ENCODE data around the gene PDXP.

The PDXP gene

DNA sequence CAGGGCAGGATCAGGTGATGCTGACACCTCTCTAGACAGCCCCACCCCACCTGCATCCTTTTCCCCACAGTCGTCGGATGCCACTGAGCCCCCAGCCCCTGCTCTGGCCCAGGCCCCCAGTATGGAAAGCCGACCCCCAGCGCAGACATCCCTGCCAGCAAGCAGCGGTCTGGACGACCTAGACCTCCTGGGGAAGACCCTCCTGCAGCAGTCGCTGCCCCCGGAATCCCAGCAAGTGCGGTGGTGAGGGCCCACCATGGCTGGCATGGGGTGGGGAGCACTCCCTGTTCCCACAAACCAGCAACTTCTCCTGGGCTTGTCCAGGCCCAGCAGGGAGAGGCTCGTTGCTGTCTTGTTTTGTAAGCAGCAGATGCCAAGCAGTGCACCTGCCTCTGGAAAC is 28.6 kb upstream of the PDXP start:
- DNase-seq = no peak

DNA sequence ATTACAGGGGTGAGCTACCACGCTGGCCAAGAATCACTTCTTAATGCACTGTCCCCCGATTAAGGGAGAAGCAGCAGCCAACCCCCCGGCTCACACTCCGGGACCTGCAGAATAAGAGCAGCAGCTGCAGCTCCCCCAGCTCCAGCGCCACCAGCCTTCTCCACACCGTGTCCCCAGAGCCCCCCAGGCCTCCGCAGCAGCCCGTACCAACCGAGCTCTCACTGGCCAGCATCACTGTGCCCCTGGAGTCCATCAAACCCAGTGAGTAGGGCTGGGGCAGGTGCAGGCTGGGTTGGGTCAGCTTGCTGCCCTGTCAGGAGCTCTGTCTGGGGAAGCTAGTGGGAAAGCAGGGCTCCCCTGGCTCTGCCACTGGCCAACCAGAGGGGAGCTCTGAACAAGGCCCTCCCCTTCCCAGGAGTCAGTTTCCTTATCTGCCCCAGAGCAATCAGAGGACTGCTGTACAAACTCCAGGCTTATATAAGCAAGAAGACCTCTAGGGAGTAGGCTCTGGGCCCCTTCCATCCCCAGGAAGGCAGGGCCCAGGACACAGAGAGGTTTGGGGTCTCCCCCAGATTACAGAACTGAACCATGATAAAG is 27.6 kb upstream of the PDXP start:
- no peak for DNase-seq

DNA sequence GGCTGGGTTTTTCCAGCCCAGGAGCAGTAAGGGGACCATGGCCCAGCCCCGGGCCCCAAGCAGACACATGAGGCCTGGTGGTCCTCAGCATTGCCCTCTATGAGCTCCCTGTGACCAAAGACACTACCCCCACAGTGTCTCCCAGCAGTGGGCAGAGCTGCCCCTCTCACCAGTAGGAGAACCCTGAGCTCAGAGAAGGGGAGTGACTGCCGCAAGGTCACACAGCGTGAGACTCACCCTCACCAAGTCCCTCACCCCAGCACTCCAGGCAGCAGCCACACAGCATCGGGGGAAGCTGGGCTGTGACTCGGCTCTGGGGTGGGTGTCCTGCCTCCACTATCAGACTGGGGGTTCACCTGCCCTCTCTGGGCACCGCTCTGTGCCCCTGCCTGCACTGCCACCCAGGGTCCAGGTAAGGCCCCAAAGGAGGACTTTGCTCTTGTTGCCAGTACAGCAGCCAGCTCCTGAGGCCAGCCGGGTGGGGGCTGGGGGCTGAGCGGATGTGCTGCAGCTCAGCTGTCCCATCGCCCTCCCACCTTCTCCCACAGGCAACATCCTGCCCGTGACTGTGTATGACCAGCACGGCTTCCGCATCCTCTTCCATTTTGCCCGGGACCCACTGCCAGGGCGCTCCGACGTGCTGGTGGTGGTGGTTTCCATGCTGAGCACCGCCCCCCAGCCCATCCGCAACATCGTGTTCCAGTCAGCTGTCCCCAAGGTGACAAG is 26.9 kb upstream of the PDXP start:
- DNase-seq = peak; percentile 50

DNA sequence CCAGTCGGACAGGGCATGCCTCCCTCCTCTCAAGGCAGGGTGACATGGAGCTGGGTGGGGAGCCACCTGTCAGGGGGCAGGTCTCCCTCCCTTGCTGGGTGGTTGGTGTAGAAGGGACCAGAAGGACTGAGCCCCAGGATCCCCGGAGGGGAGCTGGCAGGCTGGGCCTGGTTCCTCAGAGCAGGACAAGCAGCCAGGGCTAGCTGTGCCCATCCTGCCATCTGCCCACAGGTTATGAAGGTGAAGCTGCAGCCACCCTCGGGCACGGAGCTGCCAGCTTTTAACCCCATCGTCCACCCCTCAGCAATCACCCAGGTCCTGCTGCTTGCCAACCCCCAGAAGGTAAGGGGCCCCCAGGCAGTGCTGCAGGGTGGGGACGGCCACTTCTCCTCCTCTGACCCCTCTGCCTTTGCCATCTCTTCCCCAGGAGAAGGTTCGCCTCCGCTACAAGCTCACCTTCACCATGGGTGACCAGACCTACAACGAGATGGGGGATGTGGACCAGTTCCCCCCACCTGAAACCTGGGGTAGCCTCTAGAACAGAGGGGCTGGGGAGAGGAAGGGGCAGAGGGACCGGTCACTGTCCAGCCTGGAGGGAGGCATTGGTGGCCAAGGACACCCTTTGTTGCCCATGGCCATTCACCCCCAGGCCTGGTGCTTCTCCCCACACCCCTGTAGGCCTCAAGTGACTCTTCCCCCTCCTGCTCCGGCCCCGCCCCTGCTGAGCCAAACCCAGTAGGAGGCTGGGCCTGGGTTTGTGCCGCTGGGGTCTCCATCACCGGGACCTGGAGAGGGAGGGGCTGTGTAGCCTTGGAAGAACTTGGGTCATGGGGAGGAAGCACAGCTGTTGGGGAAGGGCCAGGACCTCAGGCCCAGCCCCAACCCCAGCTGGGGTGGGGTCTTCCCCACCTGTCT is 26.1 kb upstream of the PDXP start:
- DNase-seq = no peak

DNA sequence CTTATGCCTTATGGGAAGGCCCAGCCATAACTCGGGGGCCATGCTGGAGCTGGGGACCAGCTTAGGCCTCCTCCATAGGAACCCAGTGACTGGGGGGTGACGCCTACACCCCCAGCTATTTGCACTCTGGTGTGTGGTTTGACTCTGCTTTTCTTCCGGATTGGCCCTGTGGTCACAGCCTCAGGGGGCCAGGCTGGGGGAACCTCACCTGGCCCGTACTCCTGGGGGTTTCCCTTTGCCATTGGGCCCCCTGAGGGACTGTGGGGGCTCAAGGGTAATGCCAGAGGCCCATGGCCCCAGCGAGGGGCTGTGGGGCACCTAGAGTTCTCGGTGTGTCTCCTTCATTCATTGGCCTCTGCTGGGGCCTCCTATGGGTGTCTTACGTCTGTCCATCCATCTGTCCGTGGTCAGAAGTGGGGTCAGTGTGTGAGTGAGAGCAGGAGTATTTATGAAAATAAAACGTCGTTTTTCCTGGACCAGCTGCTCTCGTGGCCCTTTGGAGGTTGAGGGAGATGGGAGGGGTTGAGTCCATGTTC is 25.4 kb upstream of the PDXP start:
- peak; percentile 68 for DNase-seq

DNA sequence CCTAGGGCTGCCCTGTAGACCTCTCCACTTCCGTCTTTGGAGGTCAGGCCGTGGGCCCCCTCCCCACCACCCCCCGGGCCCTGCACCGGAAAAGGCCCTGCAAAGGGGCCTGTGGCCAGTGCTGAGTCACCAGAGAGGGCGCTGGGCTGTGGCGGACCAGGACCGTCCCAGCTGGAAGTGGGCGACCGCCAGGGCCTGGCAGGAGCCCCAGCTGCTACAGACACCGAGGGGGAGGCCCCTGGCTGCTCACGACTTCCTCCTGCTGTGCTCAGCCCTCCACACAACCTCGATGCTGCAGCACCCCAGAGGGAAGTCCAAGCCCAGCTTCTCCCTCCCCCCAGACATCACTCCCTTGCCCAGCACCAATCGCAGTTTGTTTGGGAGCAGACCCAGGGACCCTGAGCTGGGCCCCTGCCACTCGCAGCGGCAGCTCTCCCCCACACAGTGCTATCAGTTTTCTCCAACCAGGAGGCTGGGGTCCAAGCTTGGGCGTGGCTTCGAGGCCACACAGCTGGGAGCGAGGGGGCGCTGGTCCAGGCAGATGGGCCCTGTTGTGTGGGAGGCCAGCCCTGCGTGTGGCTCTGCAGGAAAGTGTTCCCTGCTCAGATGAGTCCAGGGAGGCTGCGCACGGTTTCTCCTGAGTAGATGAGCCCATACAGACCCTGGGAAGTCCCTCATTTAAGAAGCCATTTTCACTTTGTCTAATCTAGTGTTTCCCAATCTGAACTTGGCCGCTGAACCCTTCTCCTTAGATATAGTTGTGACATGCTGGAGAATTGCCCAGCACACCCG is 24.7 kb upstream of the PDXP start:
- DNase-seq = peak; percentile 64

DNA sequence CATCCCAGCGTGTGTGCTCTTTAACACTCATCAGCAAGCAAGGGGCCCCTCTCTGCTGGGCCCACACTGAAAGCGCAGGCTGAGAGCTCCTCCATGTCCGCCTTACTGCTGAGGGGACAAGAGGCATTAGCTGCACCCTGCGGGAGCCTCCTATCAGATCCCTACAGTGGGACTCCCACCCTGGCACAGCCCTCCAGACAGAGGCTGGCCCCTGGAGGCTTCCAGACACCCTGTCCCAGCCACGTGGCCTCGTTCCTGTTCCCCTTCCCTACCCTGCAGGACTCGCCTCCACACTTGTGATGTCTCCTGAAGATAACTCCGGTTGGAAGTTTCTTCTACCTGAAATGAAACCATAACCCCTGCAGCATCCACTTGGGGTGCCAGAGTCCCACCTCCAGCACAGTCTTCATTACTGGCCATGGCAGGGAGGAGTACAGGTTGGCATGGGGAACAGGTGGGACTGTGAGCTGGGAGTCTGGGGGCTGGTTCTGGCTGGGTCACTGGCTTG is 24.1 kb upstream of the PDXP start:
- no peak for DNase-seq

DNA sequence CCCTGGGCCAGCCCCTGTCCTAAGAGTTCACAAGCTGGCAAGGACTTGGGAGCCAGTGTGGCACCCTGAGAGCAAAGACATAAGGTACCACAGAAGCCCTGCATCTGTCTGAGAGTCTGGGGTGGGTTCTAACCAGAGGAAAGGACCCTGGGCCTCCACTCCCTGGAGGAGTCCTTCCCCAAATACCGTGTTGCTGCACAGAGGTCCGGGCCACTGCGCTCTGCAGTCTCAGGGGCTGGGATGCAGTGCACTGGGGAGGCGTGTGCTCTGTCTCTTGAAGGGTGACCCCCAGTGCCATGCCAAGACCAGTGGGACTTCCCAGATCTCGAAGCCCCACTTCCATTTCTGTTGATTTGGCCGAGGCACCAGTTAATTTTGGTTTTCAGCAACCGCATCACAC is 23.4 kb upstream of the PDXP start:
- no peak for DNase-seq

DNA sequence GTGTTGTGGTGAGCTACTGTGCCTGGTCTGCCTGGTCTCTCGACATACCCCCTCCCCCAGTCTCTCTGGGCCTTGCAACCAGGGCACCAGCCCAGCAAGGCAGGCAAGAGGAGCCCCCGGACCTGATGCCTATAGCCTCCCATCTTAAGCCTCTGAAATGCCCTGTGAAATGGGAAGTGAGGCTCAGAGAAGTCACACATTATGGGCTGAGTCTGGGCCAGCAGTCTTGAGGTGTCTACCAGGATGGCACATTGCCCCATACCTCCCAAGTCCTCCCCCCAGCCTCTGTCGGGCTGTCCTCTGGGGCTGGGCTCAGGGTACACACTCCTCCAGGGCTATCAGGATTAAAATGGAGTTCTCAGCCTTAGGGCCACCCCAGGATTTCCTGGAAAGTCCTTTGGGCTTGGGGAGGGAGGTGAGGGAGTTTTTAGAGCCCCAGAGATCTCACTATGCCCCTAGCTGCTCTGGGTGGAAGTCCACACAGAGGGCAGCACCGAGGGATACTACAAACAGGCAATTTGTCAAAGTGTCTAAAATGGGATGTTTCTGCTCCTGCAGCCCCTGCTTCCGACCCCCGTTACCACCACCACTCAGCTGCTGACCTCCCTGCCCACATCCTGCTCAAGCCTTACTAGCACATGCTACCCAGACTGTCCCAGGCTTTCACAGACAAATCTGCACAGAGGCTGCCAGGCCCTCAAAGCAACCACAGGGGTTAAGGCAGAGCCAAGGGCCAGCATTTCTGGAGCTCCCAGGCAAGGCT is 22.2 kb upstream of the PDXP start:
- DNase-seq = no peak

DNA sequence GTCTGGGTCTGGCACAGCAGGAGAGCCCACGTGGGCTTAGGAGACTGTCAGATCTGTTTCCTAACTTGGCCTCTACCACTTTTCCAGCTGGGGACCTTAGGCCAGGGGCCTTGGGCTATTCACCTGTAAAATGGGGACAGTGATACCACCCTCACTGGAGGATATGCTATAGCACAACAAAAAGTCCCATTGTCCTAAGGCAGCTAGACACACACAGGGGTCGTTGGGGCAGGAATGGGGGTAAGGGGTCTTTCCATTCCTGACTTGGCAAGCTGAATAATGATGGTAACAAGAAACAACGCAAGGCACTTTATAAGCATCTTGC is 21.6 kb upstream of the PDXP start:
- DNase-seq = no peak

DNA sequence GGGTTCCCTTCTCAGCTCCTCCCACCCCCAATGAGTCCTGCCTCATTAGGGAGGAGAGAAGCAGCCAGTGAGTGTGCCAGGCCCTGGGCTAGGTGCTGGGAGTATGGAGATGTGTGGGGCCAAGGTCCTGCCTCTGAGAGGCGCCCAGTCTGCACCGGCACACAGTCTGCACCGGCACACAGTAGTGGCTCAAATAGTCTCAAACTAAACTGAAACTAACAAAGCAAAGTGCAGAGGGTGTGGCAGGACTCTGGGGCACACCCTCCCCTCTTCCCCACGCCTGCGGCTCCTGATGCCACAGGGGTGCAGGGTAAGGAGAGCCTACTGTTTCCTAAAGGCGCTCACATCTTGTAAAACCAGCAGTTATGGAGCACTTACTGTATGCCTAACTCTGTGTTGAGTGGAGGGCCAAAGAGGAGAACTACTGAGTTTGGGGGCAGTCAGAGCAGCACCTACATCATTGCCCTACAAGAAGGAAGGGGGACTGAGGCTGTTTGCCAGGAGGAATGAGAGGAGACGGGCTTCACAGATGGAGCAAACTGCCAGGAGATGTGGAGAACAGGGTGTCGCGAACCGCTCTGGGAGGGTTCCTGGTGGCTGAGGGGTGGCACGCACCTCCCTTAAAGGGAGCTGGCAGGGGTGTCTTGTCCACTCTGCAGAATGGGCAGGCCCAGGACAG is 20.0 kb upstream of the PDXP start:
- peak; percentile 46 for DNase-seq

DNA sequence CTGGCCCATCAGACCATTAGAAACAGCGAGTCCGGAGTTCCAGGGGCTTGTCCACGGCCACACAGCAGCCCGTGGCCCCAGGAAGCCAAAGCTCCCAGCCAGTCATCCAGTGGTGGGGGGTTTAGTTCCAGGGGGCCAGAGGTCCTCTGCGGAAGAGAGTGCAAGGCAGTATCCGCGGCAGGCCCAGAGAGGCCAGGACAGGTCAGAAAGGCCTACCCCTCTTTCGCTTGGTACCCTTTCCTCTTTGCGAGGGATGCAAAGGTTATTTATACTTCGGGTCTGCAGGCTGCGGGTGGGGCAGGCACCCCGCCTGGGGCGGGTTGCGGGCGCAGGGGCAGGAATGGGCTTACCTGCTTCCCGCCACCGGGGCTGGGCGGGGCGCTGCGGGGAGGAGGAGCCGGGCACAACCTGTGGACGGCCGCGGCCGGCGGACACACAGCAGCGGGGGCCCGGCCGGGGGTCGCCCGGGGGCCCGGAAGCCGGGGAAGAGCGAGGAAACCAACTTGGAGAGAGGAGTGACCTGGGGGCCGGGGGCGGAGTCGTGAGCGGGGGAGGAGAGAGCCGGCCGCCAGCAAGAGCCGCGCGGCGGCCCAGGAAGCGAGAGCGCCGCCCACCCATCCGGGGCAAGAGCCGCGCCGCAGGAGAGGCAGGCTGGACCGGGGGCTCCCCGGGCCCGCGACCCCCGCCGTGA is 19.3 kb upstream of the PDXP start, which contains the start of gene SH3BP1:
Gene SH3BP1, plus strand, starts transcription at position 600 of the 691 bp plus-strand sequence. CDS start 119 bp downstream, outside the sequence.
- peak; percentile 57 for DNase-seq

DNA sequence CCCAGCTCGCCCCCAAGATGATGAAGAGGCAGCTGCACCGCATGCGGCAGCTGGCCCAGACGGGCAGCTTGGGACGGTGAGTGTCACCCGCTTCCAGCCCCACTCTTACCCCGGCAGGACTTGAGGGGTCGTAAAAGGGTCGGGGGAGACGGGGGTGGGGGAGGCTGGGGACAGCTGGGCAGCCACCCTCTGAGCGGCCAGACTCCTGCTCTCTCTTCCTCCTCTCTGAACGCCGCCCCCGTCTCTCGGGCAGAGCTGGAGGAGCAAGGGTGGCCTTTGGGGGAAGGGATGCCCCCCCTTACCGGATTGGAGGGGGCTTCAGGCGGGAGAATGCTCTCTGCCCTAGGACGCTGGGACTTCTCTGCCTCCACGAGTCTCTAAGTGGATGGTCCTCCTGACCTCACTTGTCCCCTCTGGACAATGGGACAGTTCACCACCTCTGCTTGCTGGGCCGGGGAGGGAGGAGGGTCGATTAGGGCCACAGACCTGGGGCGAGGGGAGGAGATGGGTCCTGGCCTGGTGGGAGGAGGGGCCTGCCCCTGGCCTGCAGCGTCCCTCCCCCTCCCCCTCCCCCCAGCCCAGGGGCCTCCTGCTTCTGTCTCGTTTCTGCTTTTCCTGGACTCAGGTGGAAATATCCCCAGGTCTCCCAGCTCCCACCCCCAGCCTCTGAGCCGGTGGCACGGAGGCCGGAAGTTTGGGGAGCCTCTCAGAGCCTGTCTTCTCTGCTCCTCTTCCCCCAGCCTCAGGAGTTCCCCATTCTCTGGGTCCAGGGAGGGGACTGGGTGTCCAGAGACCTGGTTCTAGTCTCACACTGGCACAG is 18.5 kb upstream of the PDXP start:
- no peak for DNase-seq

DNA sequence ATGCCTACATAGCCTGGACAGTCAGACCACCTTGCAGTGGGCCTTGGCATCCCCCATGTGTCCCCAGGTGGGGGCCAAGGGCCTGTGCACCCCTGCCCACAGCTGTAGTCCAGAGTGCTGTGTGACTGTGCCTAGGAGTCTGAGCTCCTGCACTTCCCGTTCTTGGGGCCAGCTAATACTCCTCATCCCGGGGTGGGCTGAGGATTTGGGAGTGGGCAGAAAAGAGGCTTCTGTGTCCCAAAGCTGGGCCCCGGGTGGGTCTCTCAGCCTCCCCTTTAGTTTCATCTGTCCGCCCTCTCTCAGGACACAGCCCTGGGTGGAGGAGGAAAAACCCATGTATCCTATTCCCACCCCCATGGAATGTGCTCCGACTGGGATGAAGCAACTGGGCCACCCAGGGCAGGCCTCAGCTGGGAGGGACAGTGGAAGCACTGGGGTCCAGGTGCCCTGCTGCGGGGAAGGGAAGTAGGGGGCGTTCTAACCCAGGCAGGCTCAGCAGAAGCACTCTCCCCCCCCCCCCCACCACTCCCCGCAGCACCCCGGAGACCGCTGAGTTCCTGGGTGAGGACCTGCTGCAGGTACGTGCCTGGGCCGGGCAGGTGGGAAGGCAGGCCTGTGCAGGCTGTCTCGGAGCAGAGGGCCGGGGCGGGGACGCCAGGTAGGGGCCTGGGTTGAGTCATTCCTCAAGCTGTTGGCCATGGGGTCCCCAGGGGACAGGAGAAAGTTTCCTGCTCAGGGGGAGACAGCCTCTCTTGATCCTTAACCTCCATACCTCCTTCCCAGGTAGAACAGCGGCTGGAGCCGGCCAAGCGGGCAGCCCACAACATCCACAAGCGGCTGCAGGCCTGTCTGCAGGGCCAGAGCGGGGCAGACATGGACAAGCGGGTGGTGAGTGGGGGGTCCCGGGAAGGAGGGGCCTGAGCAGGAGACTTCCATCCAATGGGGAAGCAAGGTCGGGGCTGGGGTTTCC is 17.6 kb upstream of the PDXP start:
- DNase-seq = no peak

DNA sequence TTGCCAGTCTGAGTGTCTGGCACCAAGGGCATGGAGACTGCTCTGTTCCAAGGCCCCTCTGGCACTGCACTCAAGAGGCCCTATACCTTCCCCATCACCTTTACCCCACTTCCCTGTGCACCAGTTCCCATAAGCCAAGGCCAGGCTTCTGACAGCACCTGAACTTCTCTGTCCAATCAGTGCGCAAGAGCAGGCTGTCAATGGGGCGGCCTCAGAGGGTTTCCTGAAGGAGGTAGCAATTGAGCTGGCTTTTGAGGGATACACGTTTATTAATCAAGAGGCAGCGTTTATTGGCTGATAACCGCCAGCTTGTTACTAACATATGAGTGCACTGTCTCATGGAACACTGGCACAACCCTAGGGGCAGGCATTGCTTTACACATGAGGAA is 17.0 kb upstream of the PDXP start:
- DNase-seq = no peak

DNA sequence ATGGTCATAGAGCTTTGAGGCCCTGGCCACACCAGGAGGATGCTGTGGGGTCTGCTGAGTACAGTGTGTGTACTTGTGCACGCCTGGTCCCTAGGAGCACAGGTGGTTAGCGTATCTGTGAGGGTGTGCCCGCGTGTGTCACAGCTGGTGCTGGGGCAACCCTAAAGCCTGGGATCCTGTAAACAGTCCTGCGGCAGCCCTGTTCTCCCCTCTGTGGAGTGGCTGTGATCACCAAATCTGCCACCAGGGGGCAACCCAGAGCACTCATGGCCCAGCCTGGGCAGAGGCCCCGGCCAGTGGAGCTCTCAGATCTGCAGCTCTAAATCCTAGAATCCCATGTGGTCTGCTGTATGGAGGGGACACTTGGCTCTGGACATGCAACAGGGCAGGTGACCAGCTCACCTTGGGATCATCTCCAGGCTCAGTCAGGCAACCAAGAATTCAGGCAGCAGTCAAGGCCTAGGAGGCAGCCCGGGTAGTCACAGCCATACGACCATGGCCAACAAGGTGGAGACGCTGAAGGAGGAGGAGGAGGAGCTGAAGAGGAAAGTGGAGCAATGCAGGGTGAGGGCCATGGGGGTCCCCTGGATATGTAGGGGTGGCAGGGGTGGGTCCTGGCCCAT is 15.2 kb upstream of the PDXP start:
- peak; percentile 86 for DNase-seq

DNA sequence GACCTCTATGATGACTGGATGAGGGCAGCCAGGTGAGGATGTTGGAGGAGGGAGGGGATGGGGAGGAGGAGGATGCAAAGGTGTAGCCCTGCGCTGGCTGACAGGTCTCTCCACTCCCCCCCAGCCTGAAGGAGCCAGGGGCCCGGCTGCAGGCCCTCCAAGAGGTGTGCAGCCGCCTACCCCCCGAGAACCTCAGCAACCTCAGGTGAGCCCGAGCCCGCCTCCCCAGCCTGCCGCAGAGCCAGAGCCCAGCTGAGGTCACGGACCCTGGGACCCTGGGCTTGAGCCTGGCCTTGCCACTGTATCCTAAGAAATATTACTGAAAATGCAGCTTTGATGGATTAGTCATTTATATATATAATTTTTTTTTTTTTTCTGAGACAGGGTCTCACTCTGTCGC is 11.2 kb upstream of the PDXP start:
- DNase-seq = no peak

DNA sequence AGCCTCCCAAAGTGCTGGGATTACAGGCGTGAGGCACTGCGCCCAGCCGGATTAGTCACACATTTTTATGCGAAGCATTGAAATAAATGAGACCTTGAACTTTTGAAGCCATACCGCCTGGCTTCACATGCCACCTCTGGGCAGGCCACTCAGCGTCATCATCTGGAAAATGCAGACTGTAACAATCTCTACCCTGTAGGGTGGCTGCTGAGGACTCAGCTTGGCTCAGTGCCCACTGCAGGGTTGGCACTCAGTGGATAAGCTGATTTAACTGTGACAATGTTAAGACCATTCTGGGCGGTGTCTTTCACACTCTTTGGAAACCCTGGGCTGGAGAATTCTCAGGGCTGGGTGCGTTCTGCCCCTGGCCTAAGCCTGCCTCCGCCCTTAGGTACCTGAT is 10.6 kb upstream of the PDXP start:
- DNase-seq = no peak
